22Rv1 (cell line): ENCODE measurements around the gene LIMS1.
"Not testable (repeated sequence)": the region's sequence is repeated elsewhere in the genome, so short reads cannot be mapped to it uniquely, and the experiment has no call there.

Experiments
- CTCF ChIP-seq: fragments of 450-650 bp; IDR thresholded peaks from 2 replicates; pipeline ENCODE4 v1.5.1; 2017; ENCODE audit warnings: mild to moderate bottlenecking
- ZFX ChIP-seq: fragments of 450-650 bp; IDR thresholded peaks from 2 replicates; pipeline ENCODE4 v1.6.1; 2017; ENCODE audit warnings: antibody characterized with exemption, borderline replicate concordance

- TF ChIP-seq CTCF, ZFX: not testable (repeated sequence)
Observed at GRCh38 chr2:108652187-108652931, 118.1 kb downstream of the LIMS1 start.
